ENCODE data around the gene HERPUD1. TPM values are rescaled to one million over a fixed set of nuclear protein-coding genes. Genes with fewer than 3 reads are reported as not detected.

The HERPUD1 gene
- total and polyA plus RNA-seq, 2 of the 13 experiments (the other 11 are each of a cell fraction or from before 2014, with no cell fraction given) = 96.2 to 323 TPM

- no peak for TF ChIP-seq U2AF2 (IDR thresholded peaks at IDR 0.05; ENCODE audit: low read depth, low read length)
- TF ChIP-seq TAF1 (CRISPR knock-in tag; IDR thresholded peaks at IDR 0.05) = no peak
- TF ChIP-seq NFKBIZ (CRISPR knock-in tag; IDR thresholded peaks at IDR 0.05) = no peak
- TF ChIP-seq ZNF569 (CRISPR knock-in tag; IDR thresholded peaks at IDR 0.05; ENCODE audit: borderline replicate concordance) = no peak
- TF ChIP-seq SAFB2 (CRISPR knock-in tag; IDR thresholded peaks at IDR 0.05; ENCODE audit: borderline replicate concordance, low read depth) = no peak
- no peak for TF ChIP-seq AHR (CRISPR knock-in tag; IDR thresholded peaks at IDR 0.05)
- TF ChIP-seq SMARCC2 (IDR thresholded peaks at IDR 0.05) = no peak
- no peak for TF ChIP-seq BCL3 (CRISPR knock-in tag; IDR thresholded peaks at IDR 0.05)
- no peak for TF ChIP-seq XRCC5 (optimal IDR thresholded peaks at IDR 0.05; ENCODE audit: low read length)
- TF ChIP-seq ZNF3 (CRISPR knock-in tag; IDR thresholded peaks at IDR 0.05) = no peak
- peak; percentile 38 to 48; a peak in 2 of 4 replicates for TF ChIP-seq POLR2A (IDR thresholded peaks at IDR 0.05; ENCODE audit: insufficient read depth in 1 of 2, low read depth in 2 of 2, low read length in 2 of 2)
- TF ChIP-seq PRPF4 (IDR thresholded peaks at IDR 0.05; ENCODE audit: low read depth, low read length, poor library complexity, severe bottlenecking) = no peak
- TF ChIP-seq MLX (CRISPR knock-in tag; IDR thresholded peaks at IDR 0.05) = no peak
- 0 out of 2 replicates have a peak, but pooled peaks have one; percentile 36 for TF ChIP-seq JUND (CRISPR knock-in tag; IDR thresholded peaks at IDR 0.05)
- peak; percentile 68; the same call in 1 of the 2 replicates for TF ChIP-seq SRF (IDR thresholded peaks at IDR 0.05; ENCODE audit: low read depth, low read length)
- no peak for TF ChIP-seq ZNF883 (CRISPR knock-in tag; IDR thresholded peaks at IDR 0.05; ENCODE audit: not compliant biosample characterization)
- no peak for TF ChIP-seq MED8 (CRISPR knock-in tag; IDR thresholded peaks at IDR 0.05; ENCODE audit: insufficient replicate concordance)
- peak; percentile 53; the same call in 1 of the 2 replicates for TF ChIP-seq KDM2A (CRISPR knock-in tag; IDR thresholded peaks at IDR 0.05; ENCODE audit: borderline replicate concordance, low read depth)
- no peak for TF ChIP-seq ARID5B (CRISPR knock-in tag; IDR thresholded peaks at IDR 0.05)
Measured at GRCh38 chr16:56946767-56947603, 15.0 kb downstream of the HERPUD1 start (continued).
